Mammary epithelial cell (primary cell): ENCODE measurements around the gene ADGRG4.

Source experiments
- CTCF ChIP-seq, 2 donors: IDR thresholded peaks in 1 of 2; conservative IDR thresholded peaks in 1 of 2; 2 replicates each; pipeline ENCODE4 v1.5.1; 2011 to 2012; ENCODE audit warnings: inconsistent platforms in 2 of 2, low read length in 2 of 2, mild to moderate bottlenecking in 2 of 2, control low read depth in 1 of 2, low read depth in 1 of 2; ENCODE audit not compliant: insufficient read depth in 1 of 2; ENCODE audit errors: extremely low read depth in 1 of 2
- EZH2 ChIP-seq: IDR thresholded peaks from 2 replicates; pipeline ENCODE4 v1.6.1; 2012; ENCODE audit warnings: low read length, inconsistent platforms, borderline replicate concordance

GRCh38 chrX:136450050-136450830 is 149.5 kb downstream of the ADGRG4 start:
- TF ChIP-seq CTCF (conservative IDR thresholded peaks at IDR 0.05 in 1 of 2, IDR thresholded peaks at IDR 0.05 in 1 of 2; ENCODE audit: extremely low read depth in 1 of 2, insufficient read depth in 1 of 2, low read depth in 1 of 2, low read length in 2 of 2) (no peak), EZH2 (no peak)
